Mucosa of rectum (tissue), 2 donors: Measurements from ENCODE around the gene COL4A3.

Source experiments
- H3K27ac ChIP-seq, 2 donors: one replicate each; pipeline ENCODE4 v1.7.0; 2013; ENCODE audit warnings: inconsistent platforms in 2 of 2, low read depth in 2 of 2, low read length in 2 of 2
- H3K27me3 ChIP-seq, 2 donors: one replicate each; pipeline ENCODE4 v1.7.0; 2013; ENCODE audit warnings: low read length in 2 of 2; ENCODE audit not compliant: control insufficient read depth in 2 of 2, insufficient read depth in 2 of 2
- H3K36me3 ChIP-seq, 2 donors: one replicate each; pipeline ENCODE4 v1.7.0; 2013; ENCODE audit warnings: low read length in 2 of 2; ENCODE audit not compliant: control insufficient read depth in 2 of 2, insufficient read depth in 2 of 2
- H3K4me1 ChIP-seq, 2 donors: one replicate each; pipeline ENCODE4 v1.7.0; 2013; ENCODE audit warnings: low read length in 2 of 2, mild to moderate bottlenecking in 1 of 2; ENCODE audit not compliant: control insufficient read depth in 2 of 2, insufficient read depth in 2 of 2
- H3K4me3 ChIP-seq, 2 donors: one replicate each; pipeline ENCODE4 v1.7.0; 2013; ENCODE audit warnings: low read length in 2 of 2
- H3K9ac ChIP-seq, 2 donors: one replicate each; pipeline ENCODE4 v1.7.0; 2013; ENCODE audit warnings: low read length in 2 of 2, low read depth in 1 of 2, mild to moderate bottlenecking in 1 of 2
- H3K9me3 ChIP-seq, 2 donors: one replicate each; pipeline ENCODE4 v1.7.0; 2013; ENCODE audit warnings: low read length in 2 of 2; ENCODE audit not compliant: control insufficient read depth in 2 of 2
- donor health status: healthy.
- donor health status: Normal muscosa, but diverticular disease.

The COL4A3 gene

GRCh38 chr2:227308784-227309183, 144.4 kb downstream of the COL4A3 start:
- Histone ChIP-seq H3K27ac (no peak overlapping the region), H3K4me3 (no peak overlapping the region)

DNA sequence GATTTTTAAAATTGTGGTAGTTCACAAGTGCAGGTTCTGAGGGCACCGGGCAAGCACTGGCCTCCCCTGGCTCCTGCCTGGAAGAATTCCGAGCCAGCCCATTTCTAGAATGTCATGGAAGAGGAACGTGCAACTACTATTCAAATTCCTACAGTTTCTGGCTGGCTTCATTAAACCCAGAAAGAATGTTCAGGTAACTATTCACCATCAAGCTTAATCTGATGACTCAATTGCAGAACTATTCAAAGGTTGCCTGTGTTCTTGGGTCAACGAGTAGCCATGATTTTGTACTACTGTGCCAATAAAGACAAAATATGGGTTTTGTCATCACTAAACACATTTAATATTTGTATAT, 146.3 kb downstream of the COL4A3 start:
- Histone ChIP-seq H3K4me1 (no peaks in the 10 kb centered on the region), H3K4me3 (no peak overlapping the region), H3K36me3 (no peaks in the 10 kb centered on the region)

More at GRCh38 chr2:227308784-227309183, 144.4 kb downstream of the COL4A3 start:
- no peaks in the 10 kb centered on the region for H3K27me3 ChIP-seq
- H3K36me3 ChIP-seq: no peaks in the 10 kb centered on the region
- H3K9ac ChIP-seq: no peak overlapping the region
- H3K4me1 ChIP-seq: no peaks in the 10 kb centered on the region
- H3K9me3 ChIP-seq: no peaks in the 10 kb centered on the region

GRCh38 chr2:227311861-227312506, 147.6 kb downstream of the COL4A3 start:
- no peak overlapping the region for H3K4me3 ChIP-seq
- H3K9ac ChIP-seq: no peak overlapping the region
- no peaks in the 10 kb centered on the region for H3K9me3 ChIP-seq
- no peaks in the 10 kb centered on the region for H3K4me1 ChIP-seq
- H3K36me3 ChIP-seq: no peaks in the 10 kb centered on the region
- H3K27ac ChIP-seq: no peak overlapping the region
- H3K27me3 ChIP-seq: no peaks in the 10 kb centered on the region

More for the DNA sequence above, 146.3 kb downstream of the COL4A3 start:
- no peaks in the 10 kb centered on the region for H3K9me3 ChIP-seq
- no peak overlapping the region for H3K27ac ChIP-seq
- H3K9ac ChIP-seq: no peak overlapping the region
- no peaks in the 10 kb centered on the region for H3K27me3 ChIP-seq

GRCh38 chr2:227312579-227312978, 148.2 kb downstream of the COL4A3 start:
- no peak overlapping the region for H3K9ac ChIP-seq

DNA sequence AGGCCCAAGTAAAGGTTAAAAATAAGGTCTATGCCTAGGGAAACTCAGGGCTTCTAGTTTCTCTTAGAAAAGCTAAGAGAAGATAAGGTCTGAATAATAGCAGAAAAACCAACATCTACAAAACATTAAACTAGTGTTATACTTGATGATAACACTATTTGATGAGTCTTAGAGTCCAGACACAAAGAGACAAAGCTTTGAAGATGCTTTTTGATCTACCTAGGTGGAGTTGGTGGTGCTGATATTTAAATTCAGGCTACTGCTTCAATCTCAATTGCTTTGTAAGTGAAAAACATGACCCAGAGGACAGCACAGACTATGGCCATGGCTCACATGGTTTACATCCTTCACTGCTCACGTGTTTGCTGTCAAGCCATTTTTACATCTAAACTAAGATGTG, 148.9 kb downstream of the COL4A3 start:
- no peaks in the 10 kb centered on the region for H3K27me3 ChIP-seq
- H3K4me3 ChIP-seq: no peak overlapping the region
- no peaks in the 10 kb centered on the region for H3K4me1 ChIP-seq
- H3K36me3 ChIP-seq: no peaks in the 10 kb centered on the region
- no peaks in the 10 kb centered on the region for H3K9me3 ChIP-seq
- no peak overlapping the region for H3K9ac ChIP-seq
- no peak overlapping the region for H3K27ac ChIP-seq

More at GRCh38 chr2:227312579-227312978, 148.2 kb downstream of the COL4A3 start:
- Histone ChIP-seq H3K27me3 (no peaks in the 10 kb centered on the region), H3K4me1 (no peaks in the 10 kb centered on the region), H3K4me3 (no peak overlapping the region), H3K36me3 (no peaks in the 10 kb centered on the region), H3K27ac (no peak overlapping the region), H3K9me3 (no peaks in the 10 kb centered on the region)

DNA sequence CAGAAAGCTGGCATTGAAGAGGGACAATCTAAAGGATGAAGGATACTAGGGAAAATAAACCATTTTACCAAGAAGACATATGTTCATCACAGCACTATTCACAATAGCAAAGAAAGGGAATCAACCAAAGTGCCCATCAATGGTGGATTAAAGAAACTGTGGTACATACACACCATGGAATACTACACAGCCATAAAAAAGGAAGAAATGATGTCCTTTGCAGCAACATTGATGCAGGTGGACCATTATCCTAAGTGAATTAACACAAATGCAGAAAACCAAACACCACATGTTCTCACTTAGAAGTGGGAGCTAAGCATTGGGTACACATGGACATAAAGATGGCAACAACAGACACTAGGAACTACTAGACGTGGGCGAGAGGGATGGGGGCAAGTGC, 153.4 kb downstream of the COL4A3 start:
- Histone ChIP-seq H3K27ac (no peak overlapping the region), H3K9ac (no peak overlapping the region), H3K27me3 (no peaks in the 10 kb centered on the region), H3K36me3 (no peaks in the 10 kb centered on the region), H3K4me3 (no peak overlapping the region), H3K4me1 (no peaks in the 10 kb centered on the region), H3K9me3 (no peaks in the 10 kb centered on the region)

GRCh38 chr2:227320305-227321094, 156.1 kb downstream of the COL4A3 start:
- no peaks in the 10 kb centered on the region for H3K27me3 ChIP-seq
- H3K4me3 ChIP-seq: no peak overlapping the region
- H3K27ac ChIP-seq: no peak overlapping the region
- H3K36me3 ChIP-seq: no peaks in the 10 kb centered on the region
- H3K9ac ChIP-seq: no peak overlapping the region
- H3K9me3 ChIP-seq: no peaks in the 10 kb centered on the region
- H3K4me1 ChIP-seq: peaks cover 3 to 5% of the 10 kb centered on the region in 2 donors

DNA sequence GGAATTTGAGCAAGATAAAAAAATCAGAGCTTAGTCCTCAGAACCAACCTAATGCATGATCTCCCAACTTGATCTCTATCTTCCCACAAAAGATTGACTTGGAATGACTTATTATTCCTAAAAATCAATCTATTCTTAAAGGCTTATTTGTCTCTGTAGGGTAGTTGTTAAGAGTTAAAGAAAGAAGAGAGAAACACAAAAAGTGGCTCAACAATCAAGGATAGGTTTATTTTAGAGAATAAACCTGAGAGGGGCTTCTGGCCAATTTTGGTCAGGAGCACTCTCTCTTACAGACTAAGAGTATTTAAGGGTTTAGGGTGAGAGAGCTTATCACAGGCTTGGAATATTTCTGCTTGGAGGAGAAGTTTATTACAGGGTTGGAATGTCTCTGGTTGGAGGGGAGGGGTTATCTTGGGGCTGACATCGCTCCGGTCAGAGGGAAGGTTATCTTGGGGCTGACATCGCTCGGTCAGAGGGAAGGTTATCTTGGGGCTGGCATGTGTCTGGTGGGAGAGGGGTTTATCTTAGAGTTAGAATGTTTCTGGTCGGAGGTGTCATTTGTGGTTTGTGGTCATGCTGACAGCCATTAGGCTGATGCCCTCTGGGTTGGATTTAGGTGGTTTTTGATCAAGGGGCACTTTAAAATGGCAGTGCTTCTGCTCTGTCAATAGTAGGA, 158.2 kb downstream of the COL4A3 start:
- H3K4me1 ChIP-seq: peaks cover 3 to 17% of the 10 kb centered on the region in 2 donors
- no peaks in the 10 kb centered on the region for H3K36me3 ChIP-seq
- H3K9me3 ChIP-seq: no peaks in the 10 kb centered on the region
- no peak overlapping the region for H3K27ac ChIP-seq
- H3K4me3 ChIP-seq: no peak overlapping the region
- no peaks in the 10 kb centered on the region for H3K27me3 ChIP-seq
- no peak overlapping the region for H3K9ac ChIP-seq

DNA sequence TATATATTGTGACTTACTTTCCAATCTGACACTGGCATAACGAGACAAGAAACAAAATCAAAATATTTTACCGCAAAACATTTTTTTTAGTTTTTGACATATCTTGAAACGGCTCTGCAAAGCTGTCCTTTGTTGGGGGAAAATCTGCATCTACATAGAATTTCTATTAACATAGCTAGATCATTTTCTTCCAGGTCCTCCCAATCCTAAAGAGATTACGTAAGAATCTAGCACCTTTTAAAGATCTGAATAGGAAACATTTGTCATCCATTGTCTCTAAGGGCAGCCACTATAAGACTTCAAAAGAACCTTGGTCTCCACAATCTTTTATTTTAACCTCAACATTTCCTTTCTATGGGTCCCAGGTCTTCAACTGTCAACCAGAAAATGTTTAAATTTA, 159.4 kb downstream of the COL4A3 start:
- H3K9me3 ChIP-seq: no peaks in the 10 kb centered on the region
- H3K36me3 ChIP-seq: peaks cover 0 to 3% of the 10 kb centered on the region in 2 donors
- H3K27ac ChIP-seq: no peak overlapping the region
- peaks cover 3 to 17% of the 10 kb centered on the region in 2 donors for H3K4me1 ChIP-seq
- no peak overlapping the region for H3K4me3 ChIP-seq
- H3K27me3 ChIP-seq: no peaks in the 10 kb centered on the region
- H3K9ac ChIP-seq: no peak overlapping the region

- Histone ChIP-seq H3K4me1 (peaks cover 3 to 17% of the 10 kb centered on the region in 2 donors), H3K9me3 (no peaks in the 10 kb centered on the region), H3K9ac (peak overlapping the region; percentile 82 to 95), H3K36me3 (peaks cover 0 to 4% of the 10 kb centered on the region in 2 donors), H3K27ac (peak overlapping the region in 1 of 2 donors; percentile 87), H3K27me3 (no peaks in the 10 kb centered on the region), H3K4me3 (peak overlapping the region; percentile 96 to 98)
These were observed 160.2 kb downstream of the COL4A3 start for GRCh38 chr2:227324642-227324994.
